IPS DF 4.7 (cell line): ENCODE results near the gene PLCB4.

Source experiments
- DNase-seq: peaks from one replicate; pipeline ENCODE4 v3.0.0-alpha.2; 2013; ENCODE audit warnings: low spot score; ENCODE audit errors: extremely low read depth

The PLCB4 gene

DNA sequence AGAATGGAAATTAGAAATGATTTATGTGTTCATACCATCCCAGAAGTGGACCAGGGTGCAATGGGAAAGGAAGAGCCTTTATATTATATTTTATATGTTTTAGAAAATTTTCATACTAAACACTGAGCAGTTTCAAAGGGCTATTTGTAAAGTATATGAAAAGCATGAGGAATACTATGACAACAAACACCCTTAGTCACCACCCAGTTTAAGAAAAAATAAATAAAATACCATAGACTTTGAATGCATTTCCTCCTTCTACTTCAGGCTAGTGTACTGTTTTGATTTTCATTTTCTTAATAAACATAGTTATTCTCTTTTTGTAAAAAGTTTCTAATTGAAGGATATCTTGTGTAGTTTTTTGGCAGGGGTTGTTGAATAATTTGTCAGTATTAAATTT, 191.1 kb downstream of the PLCB4 start:
- no peak for DNase-seq

DNA sequence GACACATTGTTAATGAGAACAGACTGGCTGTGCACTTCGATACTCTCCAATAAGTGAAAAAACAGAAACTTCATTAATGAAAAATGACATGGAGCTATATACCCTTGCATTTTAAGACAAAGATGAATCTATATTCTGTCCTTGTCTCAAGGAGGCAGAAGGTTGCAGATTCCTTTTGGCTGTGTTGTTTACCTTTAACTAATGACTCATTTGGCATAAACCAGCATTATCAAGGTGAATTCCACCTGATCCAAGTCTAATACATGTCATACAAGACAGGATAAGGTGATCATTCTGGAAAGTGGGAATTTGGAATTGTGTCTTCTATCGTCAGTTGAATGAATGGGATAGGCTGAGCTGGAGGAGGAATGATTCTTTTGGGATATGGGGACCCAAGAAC, 192.9 kb downstream of the PLCB4 start:
- no peak for DNase-seq

DNA sequence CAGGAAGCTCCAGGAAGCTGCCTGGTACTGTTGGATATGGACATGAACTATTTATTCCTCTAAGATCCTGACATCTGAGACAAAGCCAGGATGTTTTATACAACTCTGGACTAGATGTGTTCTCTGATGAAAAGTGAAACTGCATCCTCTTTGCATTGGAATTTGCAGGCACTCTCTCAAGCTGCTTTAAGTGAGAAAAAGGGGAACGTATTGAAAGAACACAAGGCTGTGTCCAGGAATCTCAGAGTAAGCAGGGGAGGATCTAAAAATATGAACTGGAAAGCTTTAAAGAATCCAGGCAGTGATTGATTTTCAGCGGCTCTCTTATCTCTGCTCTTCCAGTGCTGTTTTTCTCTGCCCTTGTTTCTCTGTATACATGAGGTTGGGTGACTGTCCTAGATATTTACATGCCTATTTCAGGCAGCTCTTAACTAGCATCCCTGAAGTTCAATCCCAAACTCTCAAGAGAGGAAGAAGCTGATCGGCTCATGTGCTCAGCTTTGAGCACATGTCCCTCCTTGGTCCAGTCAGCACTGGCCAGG, 193.8 kb downstream of the PLCB4 start:
- DNase-seq = no peak

DNA sequence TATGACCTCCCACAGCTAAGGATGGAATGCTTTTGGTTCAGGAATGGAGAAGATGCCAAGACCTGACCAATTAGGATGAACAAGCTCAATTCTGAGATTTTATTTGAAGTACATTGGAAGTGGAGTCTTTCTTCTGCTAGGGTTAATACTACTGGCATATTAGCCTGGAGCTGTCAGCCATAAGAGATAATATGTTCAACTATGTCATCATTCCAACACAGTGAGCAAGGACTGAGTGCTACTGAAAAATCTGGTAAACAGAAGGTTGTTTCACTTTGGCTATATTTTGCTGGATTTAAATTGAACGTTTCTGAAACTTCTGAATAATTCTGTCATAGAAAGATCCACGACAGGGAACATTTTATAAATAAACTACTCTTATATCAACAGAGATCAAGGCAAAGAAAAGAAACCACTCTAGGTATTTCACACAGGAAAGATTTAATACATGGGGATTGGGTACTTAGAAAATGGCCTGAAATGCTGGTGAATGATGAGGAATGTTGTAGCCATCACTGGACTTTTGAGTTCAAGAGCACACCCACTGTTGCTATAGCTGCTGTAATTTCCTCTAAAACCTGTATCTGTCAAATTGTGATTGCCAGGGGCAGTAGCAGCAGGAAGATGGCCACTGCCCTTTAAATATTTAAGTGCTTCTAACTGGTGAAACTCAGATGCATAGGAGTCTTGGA, 200.5 kb downstream of the PLCB4 start:
- DNase-seq = no peak

DNA sequence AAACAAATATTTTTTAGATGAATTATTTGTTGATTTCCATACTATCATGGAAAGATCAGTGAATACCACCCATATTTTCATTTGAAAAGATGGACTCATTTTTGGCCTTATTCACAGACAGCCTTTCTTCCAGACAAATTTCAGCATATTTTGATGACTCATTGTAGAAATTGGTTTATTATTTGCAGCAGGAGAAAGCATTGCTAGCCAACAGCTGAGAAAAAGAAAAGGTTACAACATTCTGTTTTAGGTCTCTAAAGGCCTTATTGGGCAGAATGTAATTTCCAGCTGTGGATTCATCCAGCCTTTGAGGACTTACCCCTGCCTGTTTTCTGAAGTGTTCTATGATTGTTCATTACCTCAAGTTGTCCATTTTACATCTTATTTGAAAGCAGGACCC, 201.9 kb downstream of the PLCB4 start:
- DNase-seq = no peak

DNA sequence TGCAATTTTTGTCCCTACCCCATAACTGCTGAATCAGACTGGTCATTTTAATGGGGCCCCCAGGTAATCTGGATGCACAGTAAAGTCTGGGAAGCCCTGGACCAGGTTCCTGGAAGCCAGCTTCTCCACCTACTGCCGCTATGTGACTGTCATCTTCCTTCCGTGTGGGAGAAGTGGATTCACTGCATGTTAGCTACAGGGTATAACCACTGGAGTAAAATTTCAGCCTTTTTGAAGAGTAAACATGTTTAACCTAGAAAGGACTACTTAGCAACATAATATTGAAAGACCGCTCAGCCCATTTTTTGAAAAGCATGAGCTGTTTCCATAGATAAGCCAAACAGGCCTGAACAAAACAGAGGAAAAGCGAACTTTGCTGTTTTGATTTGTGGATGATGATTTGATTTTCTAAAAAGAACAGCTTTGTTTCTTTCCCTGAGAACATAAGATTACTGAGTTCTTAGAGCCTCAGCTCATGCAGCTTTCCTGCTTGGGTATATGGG, 208.1 kb downstream of the PLCB4 start:
- no peak for DNase-seq

DNA sequence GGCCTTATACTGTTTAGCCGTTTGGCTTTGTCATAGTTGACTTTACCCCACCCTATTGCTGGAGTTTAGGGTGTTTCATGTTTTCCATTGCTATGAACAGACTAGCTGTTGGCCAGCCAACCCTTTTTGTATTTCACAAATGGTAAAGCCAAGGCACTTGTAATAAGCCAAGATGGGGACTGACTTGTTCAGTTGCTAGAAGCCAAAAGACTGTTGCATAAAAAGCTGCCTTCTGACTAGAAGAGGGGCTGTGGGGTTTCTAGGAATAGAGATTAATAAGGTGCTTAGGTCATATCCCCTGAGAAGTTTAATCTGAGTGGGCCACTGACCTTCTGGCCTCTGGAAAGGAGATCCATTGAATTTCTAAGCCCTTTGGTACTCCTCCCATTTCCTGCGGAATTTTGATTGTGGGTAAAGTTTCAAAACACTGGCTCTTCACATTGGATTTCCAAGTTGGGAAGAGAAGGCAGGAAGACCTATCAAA, 211.1 kb downstream of the PLCB4 start:
- no peak for DNase-seq

DNA sequence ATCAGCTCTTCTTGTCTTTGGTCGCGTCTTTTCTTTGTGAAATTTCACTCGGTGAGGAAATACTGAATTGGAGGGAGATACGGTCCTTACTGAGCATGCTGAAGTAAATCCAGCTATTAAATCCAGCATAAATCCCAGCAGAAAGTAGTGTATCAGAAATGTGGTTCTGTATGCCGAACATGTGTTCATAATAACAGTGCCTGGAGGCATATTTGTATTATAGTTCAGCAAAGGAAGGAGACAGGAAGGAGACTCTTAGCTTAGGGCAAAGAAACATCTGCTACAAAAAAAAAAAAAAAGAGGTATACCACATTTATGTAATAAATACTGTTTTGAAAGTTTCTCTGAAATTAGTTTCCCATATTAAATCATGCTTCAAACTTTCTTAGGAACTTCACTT, 211.8 kb downstream of the PLCB4 start:
- no peak for DNase-seq

DNA sequence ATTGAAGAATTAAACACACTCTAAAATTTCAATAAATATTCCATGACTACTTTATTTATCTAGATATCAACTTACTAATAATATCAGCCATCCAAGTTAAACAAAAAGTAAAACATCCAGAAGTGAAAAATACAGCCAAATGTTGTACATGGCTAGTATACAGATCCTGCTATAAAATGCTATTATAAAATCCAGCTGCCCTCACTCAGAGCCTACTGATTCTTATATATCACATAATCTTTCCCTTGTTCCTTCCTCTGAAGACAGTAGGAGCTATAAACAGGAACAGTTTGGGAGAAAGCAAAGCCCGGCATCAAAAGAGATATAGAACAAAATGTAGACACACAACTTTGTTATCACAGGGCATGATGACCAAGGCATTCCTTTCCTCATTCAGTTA, 212.9 kb downstream of the PLCB4 start:
- DNase-seq = no peak

DNA sequence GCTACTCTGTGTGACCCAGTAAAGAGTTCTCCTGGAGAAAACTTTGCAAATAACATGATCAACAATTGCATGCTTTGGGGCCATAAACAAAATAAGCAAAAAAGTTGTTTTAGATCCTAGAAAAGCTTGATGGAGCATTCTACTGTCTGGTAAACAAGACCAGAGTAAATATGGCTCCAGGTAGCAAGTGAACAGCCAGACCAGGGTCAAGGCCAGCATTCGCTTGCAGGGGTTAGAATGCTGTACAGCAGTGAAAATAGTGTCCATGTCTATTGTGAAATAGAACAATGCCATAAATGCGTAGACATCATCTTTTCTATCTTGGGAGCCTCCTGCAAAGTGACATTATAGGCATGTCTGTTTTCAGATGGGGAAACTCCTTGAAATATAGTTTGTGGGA, 216.7 kb downstream of the PLCB4 start:
- DNase-seq = no peak

DNA sequence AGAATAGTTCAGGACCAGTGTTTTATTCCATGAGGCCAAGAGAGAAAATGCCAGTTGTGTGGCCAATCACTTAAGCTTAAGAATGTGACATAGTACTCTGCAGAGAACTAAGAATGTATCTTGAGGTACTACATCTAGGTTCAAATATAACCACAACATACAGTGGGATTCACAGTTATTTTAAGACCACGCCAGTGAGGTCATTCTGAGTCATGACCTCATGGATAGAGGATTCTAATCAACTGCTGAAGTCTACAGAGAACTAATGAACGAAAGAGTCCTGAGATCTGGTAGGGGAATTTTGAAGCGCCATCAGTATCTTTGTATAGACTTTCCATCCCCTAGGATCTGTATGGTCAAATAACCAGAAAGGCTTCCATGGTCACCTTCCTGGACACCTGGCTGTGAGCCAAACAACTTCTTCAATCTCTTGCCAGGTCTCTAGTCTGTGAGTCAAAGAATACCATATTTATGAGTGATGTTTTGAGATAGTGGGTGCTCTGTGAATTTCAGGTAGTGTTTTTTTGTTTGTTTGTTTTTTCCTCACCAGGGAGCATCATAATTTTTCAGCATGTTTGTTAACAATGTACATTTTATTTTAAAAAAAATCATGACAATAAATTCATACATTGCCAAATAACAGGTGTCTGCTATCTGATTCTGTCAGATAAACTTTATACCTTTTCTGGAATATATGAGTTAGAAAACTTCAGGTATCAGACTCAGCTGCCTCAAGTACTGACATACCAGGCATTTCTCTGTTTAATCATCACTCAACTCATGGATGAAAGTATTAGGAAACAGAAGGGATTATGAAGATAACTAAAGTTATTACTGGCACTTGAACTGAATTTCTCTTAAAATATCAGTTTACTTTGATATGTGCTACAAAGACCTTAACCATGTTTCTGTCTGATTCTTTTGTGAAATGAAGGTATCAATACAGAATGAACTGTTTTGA, 217.9 kb downstream of the PLCB4 start:
- no peak for DNase-seq

DNA sequence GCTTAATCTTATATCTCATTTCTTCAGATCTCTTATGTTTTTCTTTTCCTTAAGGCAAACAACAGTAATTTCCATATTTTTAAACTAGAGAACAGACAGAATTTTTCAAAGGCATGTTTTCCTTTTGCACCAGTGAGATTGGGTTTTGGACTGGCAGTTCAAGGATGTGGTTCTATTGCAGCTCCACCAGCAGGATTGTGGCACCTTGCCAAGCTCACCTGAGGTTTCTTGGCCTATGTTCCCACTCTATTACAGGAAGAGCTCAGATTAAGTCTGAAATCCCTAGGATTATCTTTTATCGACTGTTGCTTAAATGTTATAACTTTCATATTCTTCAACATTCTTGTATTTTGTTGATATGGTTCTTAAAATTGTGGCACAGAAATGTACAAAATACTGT, 218.9 kb downstream of the PLCB4 start:
- DNase-seq = no peak

DNA sequence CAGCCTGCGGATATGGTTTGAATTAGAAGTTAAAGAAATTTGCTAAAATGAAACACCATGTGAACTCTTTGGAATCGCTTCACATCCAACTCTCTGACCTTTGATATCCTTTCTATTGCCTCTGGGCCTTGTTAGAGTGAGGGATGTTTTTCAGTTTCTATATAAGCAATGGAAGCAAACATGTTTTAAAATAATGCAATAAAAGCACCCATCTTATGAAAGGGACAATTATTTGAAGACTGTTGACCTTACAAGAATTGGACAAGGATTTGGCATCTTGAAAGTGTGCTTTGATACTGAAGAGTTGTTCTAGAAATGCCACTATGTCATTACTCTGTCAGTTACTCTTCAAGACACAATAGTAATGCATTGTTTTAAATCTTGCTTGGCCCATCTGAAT, 221.4 kb downstream of the PLCB4 start:
- no peak for DNase-seq

DNA sequence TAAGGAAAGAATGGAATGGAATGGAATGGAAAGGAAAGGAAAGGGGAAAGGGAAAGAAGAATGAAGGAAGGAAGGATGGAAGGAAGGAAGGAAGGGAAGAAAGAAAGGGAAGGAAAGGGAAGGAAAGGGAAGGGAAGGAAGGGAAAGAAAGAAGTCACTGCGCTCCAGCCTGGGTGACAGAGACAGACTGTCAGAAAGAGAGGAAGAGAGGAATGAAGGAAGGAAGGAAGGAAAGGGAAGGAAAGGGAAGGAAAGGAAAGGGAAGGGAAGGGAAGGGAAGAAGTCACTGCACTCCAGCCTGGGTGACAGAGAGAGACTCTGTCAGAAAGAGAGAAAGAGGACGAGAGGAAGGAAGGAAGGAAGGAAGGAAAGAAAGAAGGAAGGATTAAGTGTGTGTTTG, 224.3 kb downstream of the PLCB4 start:
- no peak for DNase-seq

DNA sequence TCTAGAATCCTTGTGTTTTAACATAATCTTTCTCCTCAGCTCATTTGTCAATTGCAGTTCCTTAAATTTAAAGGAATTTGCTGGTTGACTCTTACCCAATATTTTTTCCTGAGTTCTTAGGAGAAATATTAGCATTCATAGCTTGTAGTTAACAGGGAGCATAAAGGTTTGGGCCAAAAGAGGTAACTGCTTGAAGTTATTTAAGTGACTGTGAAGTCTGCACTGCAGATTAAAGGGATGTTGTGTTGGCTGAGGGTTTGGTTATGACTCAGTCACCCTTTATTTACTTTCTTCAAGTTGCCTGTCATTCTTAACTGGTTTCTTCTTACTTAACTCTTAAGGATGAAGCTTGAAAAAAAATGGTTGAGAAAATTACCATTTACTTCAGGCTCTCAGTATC, 225.2 kb downstream of the PLCB4 start:
- no peak for DNase-seq

DNA sequence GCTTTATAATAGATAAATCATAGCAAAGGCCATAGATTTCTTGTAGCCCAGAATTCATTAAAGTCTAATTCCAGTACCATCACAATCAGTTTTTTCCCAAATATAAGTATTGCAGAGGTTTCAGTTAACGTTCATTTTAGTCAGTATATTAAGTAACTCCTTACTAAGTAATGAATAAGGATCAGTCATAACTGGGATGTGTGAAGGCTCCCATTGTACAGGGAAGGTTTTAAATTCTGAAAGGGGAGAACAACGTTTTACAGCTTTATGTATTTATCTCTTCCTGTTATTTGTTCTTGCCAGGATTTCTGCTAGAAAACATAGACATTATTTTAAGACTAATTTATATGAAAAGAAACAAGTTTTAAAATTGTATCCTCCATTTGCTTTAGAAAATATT, 230.0 kb downstream of the PLCB4 start:
- DNase-seq = no peak

DNA sequence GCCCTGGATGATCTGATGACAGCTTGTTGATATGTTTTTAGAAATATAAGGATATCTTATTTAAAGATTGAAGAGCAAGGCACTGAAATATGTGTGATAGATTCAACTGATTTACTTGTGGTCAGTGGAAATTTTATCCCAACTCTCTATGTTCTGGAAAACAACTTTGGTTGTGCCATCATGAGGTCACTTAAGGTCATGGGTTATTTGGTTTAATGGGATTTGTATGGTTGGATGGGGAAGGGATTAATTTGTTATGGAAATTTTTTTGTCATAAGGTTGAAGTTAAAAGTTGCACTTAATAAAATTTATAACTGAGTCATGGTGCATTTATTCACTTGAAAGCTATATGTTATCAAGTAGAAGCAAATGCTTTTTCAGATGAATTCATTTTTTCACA, 231.2 kb downstream of the PLCB4 start:
- no peak for DNase-seq

DNA sequence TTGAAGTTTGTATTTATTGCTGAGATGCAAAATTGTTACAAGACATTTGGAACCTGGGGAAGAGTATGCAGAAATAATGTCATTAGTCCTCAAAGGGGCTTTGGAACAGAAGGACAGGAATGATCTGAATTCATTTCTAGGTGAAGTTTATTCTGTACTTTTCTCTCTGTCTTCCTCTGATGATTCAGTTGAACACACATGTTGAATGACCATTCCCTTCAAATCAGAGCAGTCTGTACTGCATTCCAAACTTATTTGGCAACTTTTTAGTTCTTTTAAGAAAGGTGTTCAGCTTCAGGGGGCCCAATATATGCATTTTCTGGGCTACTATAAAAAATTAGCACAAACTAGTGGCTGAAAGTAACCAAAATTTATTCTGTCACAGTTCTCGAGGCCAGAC, 231.6 kb downstream of the PLCB4 start:
- DNase-seq = no peak

DNA sequence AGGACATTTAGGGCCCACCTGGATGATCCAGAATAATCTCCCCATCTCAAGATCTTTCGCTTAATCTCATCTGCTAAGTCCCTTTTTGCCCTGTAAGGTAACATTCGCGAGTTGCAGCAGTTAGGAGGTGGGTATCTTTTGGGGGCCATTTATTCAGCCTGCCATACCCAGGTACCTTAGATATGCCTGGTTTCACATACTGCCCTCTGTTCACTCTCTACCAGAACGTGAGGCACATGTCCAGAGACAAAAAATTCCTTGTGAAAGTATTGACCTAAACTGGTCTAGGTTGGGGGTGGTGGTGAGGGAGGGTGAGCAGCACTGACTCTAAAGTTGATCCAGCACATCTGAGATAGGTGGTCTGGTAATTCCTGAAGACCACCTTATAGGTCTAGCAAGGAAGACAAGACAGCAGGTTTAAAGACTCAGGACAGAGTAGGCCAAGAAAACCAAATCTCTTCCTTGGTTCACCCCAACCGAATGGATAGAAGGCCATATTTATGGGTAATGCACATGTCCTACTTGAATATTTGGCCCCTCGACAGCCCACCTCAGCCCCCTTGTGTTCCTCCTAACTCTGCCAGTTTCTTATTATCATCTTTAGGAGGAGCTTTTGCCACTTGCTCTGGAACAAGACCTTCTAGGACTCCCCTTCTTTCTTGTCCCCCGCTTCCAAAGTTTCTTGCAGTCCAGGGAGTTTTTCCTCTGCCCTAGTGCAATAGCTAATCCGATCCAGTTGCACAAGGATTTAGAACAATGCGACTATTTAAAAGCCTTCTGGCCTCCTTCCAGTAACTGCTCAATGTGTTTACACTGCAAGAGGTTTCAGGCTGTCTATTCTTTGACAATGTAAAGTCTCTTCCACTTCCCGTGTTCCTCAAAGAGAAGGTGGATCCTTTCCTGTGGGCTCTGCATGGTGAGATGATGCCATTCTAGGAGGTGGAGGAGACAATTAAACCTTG, 232.5 kb downstream of the PLCB4 start:
- DNase-seq = no peak

DNA sequence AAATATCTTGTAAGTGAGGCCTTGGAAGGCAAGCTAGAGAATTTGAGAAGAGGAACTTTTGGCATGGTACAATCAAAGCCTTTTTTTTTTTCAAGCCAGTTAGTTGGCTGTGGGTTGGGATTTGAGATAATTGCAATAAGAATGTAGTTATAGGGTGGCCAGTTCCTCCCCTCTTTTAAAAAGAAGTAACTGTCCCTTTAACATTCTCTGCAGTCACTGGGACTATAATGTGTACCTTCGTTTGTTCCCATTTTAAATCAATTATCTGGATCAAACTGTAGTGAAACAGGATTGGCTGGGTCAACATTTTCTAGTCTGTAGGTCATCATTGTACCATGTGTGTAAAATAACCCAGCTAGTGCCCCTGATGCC, 233.2 kb downstream of the PLCB4 start:
- no peak for DNase-seq

DNA sequence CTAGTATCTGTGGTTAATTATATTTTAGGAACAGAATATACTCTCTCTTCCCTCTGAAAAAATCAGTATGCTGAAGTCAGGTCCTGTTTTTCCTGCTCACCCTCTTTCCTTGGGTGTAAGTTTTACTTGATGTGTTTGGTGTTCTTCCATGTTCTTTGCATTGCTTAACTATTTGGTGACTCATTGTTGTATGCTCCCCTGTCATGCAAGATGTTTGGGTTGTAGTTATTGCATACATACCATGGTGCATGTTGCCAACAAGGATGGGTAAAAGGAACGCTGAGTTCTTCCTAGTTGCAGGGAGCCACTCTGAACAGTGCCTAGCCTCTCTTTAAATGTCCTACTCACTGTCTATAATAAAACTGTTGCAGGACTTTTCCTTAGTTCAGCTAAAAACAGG, 237.6 kb downstream of the PLCB4 start:
- no peak for DNase-seq
